Stimulated activated memory B cell treated with anti-CD40 and anti-IgM and Interleukin-4, amounts not matched to agents 10 μg/mL and 1 μg/mL and 100 μg/mL, for 72 hours (primary cell): Measurements from ENCODE around the gene AUTS2.
"Not testable (repeated sequence)": the region's sequence is repeated elsewhere in the genome, so short reads cannot be mapped to it uniquely, and the experiment has no call there.

ENCODE experiments used
- ATAC-seq: fragments of 150-1000 bp; cut with Tn5 transposase; 2 replicates; pipeline ENCODE4 v1.10.0; 2021
- H3K27ac Mint-ChIP-seq: one replicate; pipeline ENCODE4 v1.8.0; 2022; ENCODE audit warnings: mild to moderate bottlenecking, mixed read lengths
- H3K27me3 Mint-ChIP-seq: one replicate; pipeline ENCODE4 v1.8.0; 2022; ENCODE audit warnings: mixed read lengths
- H3K36me3 Mint-ChIP-seq: one replicate; pipeline ENCODE4 v1.8.0; 2022; ENCODE audit warnings: mixed read lengths
- H3K4me1 Mint-ChIP-seq: one replicate; pipeline ENCODE4 v1.8.0; 2022; ENCODE audit warnings: mixed read lengths
- H3K4me3 Mint-ChIP-seq: one replicate; pipeline ENCODE4 v1.8.0; 2022; ENCODE audit warnings: mild to moderate bottlenecking, moderate library complexity, mixed read lengths
- H3K9me3 Mint-ChIP-seq: one replicate; pipeline ENCODE4 v1.8.0; 2022; ENCODE audit warnings: mixed read lengths

Gene AUTS2

DNA sequence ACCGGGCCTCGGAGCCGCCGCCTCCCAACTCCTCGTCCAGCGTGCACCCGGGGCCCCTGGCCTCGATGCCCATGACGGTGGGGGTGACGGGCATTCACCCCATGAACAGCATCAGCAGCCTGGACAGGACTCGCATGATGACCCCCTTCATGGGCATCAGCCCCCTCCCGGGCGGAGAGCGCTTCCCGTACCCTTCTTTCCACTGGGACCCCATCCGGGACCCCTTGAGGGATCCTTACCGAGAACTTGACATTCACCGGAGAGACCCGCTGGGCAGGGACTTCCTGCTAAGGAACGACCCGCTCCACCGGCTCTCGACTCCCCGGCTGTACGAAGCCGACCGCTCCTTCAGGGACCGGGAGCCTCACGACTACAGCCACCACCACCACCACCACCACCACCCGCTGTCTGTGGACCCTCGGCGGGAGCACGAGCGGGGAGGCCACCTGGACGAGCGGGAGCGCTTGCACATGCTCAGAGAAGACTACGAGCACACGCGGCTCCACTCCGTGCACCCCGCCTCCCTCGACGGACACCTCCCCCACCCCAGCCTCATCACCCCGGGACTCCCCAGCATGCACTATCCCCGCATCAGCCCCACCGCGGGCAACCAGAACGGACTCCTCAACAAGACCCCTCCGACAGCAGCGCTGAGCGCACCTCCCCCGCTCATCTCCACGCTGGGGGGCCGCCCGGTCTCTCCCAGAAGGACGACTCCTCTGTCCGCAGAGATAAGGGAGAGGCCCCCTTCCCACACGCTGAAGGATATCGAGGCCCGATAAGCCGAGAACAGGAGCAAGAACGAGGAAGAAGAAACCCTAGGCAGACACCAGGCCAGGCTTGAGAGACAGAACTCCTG is 1192.2 kb downstream of the AUTS2 start:
- H3K27me3 Mint-ChIP-seq: no peaks in the 10 kb centered on the region
- no peaks in the 10 kb centered on the region for H3K9me3 Mint-ChIP-seq
- peaks cover 55% of the 10 kb centered on the region for H3K36me3 Mint-ChIP-seq
- no peaks in the 10 kb centered on the region for H3K4me1 Mint-ChIP-seq
- peak; percentile 37 for ATAC-seq
- no peak overlapping the region for H3K4me3 Mint-ChIP-seq
- H3K27ac Mint-ChIP-seq: no peak overlapping the region

- H3K27me3 Mint-ChIP-seq: no peaks in the 10 kb centered on the region
- no peak overlapping the region for H3K4me3 Mint-ChIP-seq
- no peaks in the 10 kb centered on the region for H3K9me3 Mint-ChIP-seq
- no peak overlapping the region for H3K27ac Mint-ChIP-seq
- peaks cover 49% of the 10 kb centered on the region for H3K36me3 Mint-ChIP-seq
- H3K4me1 Mint-ChIP-seq: no peaks in the 10 kb centered on the region
- no peak for ATAC-seq
Measured at GRCh38 chr7:70791341-70791740, 1193.1 kb downstream of the AUTS2 start.

GRCh38 chr7:70793060-70793459 is 1194.8 kb downstream of the AUTS2 start:
- Mint-ChIP-seq H3K4me3 (no peak overlapping the region), H3K9me3 (peaks cover 2% of the 10 kb centered on the region), H3K27ac (no peak overlapping the region), H3K36me3 (peaks cover 31% of the 10 kb centered on the region), H3K27me3 (no peaks in the 10 kb centered on the region), H3K4me1 (peaks cover 6% of the 10 kb centered on the region)
- ATAC-seq: no peak

GRCh38 chr7:70793821-70794220 is 1195.5 kb downstream of the AUTS2 start:
- no peak overlapping the region for H3K4me3 Mint-ChIP-seq
- no peak for ATAC-seq
- H3K36me3 Mint-ChIP-seq: peaks cover 24% of the 10 kb centered on the region
- peaks cover 6% of the 10 kb centered on the region for H3K4me1 Mint-ChIP-seq
- H3K9me3 Mint-ChIP-seq: peaks cover 4% of the 10 kb centered on the region
- H3K27me3 Mint-ChIP-seq: no peaks in the 10 kb centered on the region
- no peak overlapping the region for H3K27ac Mint-ChIP-seq

GRCh38 chr7:70794962-70795361 is 1196.7 kb downstream of the AUTS2 start:
- Mint-ChIP-seq H3K27ac (no peak overlapping the region), H3K4me3 (no peak overlapping the region), H3K36me3 (peaks cover 13% of the 10 kb centered on the region), H3K9me3 (peaks cover 7% of the 10 kb centered on the region), H3K27me3 (no peaks in the 10 kb centered on the region), H3K4me1 (peaks cover 6% of the 10 kb centered on the region)
- ATAC-seq: no peak

- no peak overlapping the region for H3K27ac Mint-ChIP-seq
- ATAC-seq: no peak
- H3K9me3 Mint-ChIP-seq: peaks cover 13% of the 10 kb centered on the region
- no peak overlapping the region for H3K4me3 Mint-ChIP-seq
- peaks cover 6% of the 10 kb centered on the region for H3K4me1 Mint-ChIP-seq
- peaks cover 7% of the 10 kb centered on the region for H3K36me3 Mint-ChIP-seq
- H3K27me3 Mint-ChIP-seq: no peaks in the 10 kb centered on the region
Measured at GRCh38 chr7:70795948-70796347, 1197.7 kb downstream of the AUTS2 start.

- Mint-ChIP-seq H3K27ac (peak overlapping the region; percentile 34), H3K27me3 (no peaks in the 10 kb centered on the region)
- no peak for ATAC-seq
Measured at GRCh38 chr7:70797109-70797514, 1198.8 kb downstream of the AUTS2 start.

GRCh38 chr7:70799841-70800405 is 1201.6 kb downstream of the AUTS2 start:
- Mint-ChIP-seq H3K9me3 (peaks cover 23% of the 10 kb centered on the region), H3K4me3 (no peak overlapping the region), H3K27ac (no peak overlapping the region), H3K36me3 (peaks cover 10% of the 10 kb centered on the region), H3K27me3 (no peaks in the 10 kb centered on the region), H3K4me1 (peaks cover 11% of the 10 kb centered on the region)
- ATAC-seq: no peak

More at GRCh38 chr7:70797109-70797514, 1198.8 kb downstream of the AUTS2 start:
- peaks cover 19% of the 10 kb centered on the region for H3K9me3 Mint-ChIP-seq
- H3K36me3 Mint-ChIP-seq: peaks cover 10% of the 10 kb centered on the region
- H3K4me3 Mint-ChIP-seq: no peak overlapping the region
- H3K4me1 Mint-ChIP-seq: peaks cover 6% of the 10 kb centered on the region

- Mint-ChIP-seq H3K9me3 (peaks cover 15% of the 10 kb centered on the region), H3K36me3 (peaks cover 10% of the 10 kb centered on the region), H3K4me3 (no peak overlapping the region), H3K27ac (no peak overlapping the region), H3K4me1 (peaks cover 30% of the 10 kb centered on the region), H3K27me3 (peaks cover 11% of the 10 kb centered on the region)
- ATAC-seq: peak; percentile 64
Measured at GRCh38 chr7:70805360-70805759, 1207.1 kb downstream of the AUTS2 start.

DNA sequence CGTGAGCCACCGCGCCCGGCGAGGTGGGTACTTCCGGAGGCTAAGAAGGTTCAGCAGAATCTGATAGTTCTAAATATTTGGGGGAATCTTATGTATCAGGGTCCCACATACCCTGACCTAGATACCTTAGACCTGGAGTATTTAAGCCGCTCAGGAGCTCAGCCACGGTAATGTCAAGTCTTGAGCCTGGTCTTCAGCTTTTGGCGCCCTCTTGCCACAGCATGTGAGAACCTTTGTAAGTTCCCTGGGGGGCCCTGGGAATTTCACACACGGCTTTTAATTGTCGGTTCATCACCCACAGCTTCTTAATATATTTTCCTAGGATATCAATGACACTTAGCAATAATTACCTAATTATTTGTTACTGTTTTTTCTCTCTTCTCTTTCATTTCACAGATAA is 1209.4 kb downstream of the AUTS2 start:
- Mint-ChIP-seq H3K27me3 (peaks cover 22% of the 10 kb centered on the region), H3K36me3 (no peaks in the 10 kb centered on the region), H3K4me1 (peaks cover 30% of the 10 kb centered on the region), H3K27ac (no peak overlapping the region), H3K4me3 (no peak overlapping the region), H3K9me3 (peaks cover 6% of the 10 kb centered on the region)
- no peak for ATAC-seq

- H3K27ac Mint-ChIP-seq: peak overlapping the region; percentile 75
- peaks cover 22% of the 10 kb centered on the region for H3K27me3 Mint-ChIP-seq
- ATAC-seq: peak; percentile 47
- no peaks in the 10 kb centered on the region for H3K36me3 Mint-ChIP-seq
- H3K4me3 Mint-ChIP-seq: peak overlapping the region; percentile 68
- peaks cover 3% of the 10 kb centered on the region for H3K9me3 Mint-ChIP-seq
- H3K4me1 Mint-ChIP-seq: peaks cover 30% of the 10 kb centered on the region
Measured at GRCh38 chr7:70808876-70809275, 1210.6 kb downstream of the AUTS2 start.

DNA sequence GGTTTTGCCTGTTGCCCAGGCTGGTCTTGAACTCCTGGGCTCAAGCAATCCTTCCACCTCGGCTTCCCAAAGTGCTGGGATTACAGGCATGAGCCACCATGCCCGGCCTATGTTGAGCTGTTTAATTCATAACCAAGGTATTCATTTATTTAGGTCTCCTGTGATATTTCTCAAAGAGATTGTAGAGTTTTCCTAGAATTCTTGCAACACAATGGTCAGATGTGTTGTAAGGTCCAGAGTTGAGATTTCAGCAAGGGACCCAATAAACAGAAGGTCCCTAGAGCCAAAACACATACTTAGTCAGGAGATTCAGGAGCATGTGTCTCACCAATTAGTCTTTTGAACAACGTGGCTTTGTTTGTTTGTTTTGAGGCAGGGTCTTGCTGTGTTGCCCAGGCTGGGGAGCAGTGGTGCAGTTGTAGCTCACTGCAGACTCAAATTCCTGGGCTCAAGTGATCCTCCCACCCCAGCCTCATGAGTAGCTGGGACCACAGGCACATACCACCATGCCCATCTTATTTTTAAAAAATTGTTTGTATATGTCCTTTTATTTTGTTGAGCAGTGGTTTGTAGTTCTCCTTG is 1212.4 kb downstream of the AUTS2 start:
- Mint-ChIP-seq H3K4me1 (peaks cover 18% of the 10 kb centered on the region), H3K4me3 (no peak overlapping the region), H3K36me3 (no peaks in the 10 kb centered on the region), H3K9me3 (peaks cover 3% of the 10 kb centered on the region), H3K27ac (no peak overlapping the region), H3K27me3 (peaks cover 36% of the 10 kb centered on the region)
- ATAC-seq: no peak

DNA sequence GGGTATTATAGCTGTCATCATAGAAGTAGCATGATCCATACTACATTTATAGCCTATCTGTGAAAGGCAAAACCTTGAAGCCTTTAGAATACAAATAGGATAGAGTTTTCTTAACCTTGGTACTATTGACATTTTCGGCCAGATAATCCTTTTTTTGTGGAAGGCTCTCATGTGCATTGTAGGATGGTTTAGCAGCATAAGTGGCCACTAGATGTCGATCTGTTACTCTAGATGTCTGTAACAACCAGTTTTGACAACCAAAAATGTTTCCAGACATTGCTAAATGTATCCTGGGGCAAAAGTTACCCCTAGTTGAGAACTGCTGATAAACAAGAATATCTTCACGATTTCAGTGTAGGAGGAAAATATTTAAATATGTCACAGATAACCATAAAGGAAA is 1214.2 kb downstream of the AUTS2 start:
- Mint-ChIP-seq H3K27me3 (peaks cover 36% of the 10 kb centered on the region), H3K9me3 (peaks cover 3% of the 10 kb centered on the region)

GRCh38 chr7:70822490-70822889 is 1224.2 kb downstream of the AUTS2 start:
- not testable (repeated sequence) for H3K27ac Mint-ChIP-seq, ATAC-seq, H3K4me1 Mint-ChIP-seq, H3K4me3 Mint-ChIP-seq, H3K36me3 Mint-ChIP-seq, H3K27me3 Mint-ChIP-seq
- H3K9me3 Mint-ChIP-seq: peaks cover 14% of the 10 kb centered on the region

More for the DNA sequence above, 1214.2 kb downstream of the AUTS2 start:
- H3K4me3 Mint-ChIP-seq: no peak overlapping the region
- no peaks in the 10 kb centered on the region for H3K36me3 Mint-ChIP-seq
- no peak for ATAC-seq
- H3K27ac Mint-ChIP-seq: no peak overlapping the region
- peaks cover 17% of the 10 kb centered on the region for H3K4me1 Mint-ChIP-seq

DNA sequence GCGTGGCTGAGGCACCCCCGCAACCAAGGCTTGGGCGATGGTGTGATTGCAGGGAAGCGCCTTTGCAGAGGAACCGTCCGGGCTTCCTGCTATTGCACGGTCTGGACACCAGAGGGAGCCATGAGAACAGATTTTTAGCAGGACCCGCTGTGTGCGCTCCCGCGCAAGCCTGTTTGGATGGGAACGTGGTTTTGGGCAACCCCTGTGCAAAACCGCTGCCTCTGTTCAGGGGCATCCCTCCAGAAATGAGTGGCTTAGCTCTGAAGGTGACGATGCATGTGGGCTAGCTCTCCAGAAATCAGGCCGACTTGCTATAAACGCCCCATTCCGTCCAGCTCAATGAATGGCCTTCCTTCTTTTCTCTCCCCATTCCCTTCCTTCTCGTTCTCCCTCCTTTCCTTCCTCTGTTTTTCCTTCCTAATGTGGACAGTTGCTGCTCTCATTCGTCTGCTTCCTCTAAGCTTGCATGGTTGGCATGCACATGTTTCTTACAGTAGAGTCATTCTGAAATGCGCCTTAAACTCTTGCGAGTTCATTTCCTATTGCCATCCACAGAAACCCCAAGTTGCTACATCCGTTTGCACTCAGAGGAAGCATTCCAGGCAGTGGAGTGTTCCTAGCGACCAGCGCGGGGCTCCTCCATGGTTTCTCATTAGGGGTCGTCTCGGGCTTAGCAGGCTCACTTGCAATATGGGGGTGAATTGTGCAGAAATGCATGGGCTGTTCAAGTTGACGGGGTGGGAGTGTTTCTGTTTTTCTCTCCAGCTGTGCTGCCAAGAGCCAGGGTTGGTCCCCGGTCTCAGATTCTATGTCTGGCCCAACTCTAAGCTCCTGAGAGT is 1231.2 kb downstream of the AUTS2 start:
- H3K36me3 Mint-ChIP-seq: no peaks in the 10 kb centered on the region
- no peak overlapping the region for H3K27ac Mint-ChIP-seq
- peaks cover 14% of the 10 kb centered on the region for H3K4me1 Mint-ChIP-seq
- ATAC-seq: peak; percentile 76
- H3K4me3 Mint-ChIP-seq: peak overlapping the region; percentile 8
- peaks cover 3% of the 10 kb centered on the region for H3K9me3 Mint-ChIP-seq
- H3K27me3 Mint-ChIP-seq: peaks cover 16% of the 10 kb centered on the region
